Uterus (tissue), 2 donors: ENCODE results near the gene AHNAK.

ENCODE experiments used
- POLR2A ChIP-seq, 2 donors: fragments of 450-650 bp; IDR thresholded peaks; one replicate each; pipeline ENCODE4 v1.6.1; 2016; ENCODE audit warnings: antibody characterized with exemption in 2 of 2, mild to moderate bottlenecking in 1 of 2, moderate library complexity in 1 of 2
- TF ChIP-seq, protein P1 (sequence below), 4 experiments: fragments of 200-600 bp in 2 of 4; fragments of 450-650 bp in 2 of 4; sonication (generic) in 2 of 4; IDR thresholded peaks; one replicate each; pipeline ENCODE4 v1.5.1; 2016 to 2019; ENCODE audit warnings: antibody characterized with exemption in 4 of 4, mild to moderate bottlenecking in 2 of 4, moderate library complexity in 1 of 4

DNA sequence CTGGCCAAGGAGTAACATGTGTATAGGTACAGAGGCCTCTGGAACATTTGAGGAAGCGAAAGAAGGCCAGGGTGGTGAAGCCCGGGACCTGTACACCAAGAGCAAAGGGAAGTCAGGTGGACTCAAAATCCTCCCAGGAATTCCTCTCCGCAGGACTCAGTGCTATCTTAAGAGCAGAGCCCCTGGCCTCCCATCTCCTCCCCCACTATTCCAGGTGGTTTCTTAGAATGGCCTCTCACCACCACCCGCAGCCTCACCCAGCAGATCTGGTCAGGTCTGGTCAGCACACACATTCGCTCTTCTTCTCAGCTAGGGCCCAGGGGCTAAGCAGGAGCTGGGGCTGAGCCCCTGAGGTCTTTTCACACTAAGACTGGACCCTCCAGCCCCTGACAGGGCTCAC lies 68.7 kb downstream of the AHNAK start:
- TF ChIP-seq, protein P1, sequence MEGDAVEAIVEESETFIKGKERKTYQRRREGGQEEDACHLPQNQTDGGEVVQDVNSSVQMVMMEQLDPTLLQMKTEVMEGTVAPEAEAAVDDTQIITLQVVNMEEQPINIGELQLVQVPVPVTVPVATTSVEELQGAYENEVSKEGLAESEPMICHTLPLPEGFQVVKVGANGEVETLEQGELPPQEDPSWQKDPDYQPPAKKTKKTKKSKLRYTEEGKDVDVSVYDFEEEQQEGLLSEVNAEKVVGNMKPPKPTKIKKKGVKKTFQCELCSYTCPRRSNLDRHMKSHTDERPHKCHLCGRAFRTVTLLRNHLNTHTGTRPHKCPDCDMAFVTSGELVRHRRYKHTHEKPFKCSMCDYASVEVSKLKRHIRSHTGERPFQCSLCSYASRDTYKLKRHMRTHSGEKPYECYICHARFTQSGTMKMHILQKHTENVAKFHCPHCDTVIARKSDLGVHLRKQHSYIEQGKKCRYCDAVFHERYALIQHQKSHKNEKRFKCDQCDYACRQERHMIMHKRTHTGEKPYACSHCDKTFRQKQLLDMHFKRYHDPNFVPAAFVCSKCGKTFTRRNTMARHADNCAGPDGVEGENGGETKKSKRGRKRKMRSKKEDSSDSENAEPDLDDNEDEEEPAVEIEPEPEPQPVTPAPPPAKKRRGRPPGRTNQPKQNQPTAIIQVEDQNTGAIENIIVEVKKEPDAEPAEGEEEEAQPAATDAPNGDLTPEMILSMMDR (IDR thresholded peaks at IDR 0.05), result no peak
- no peak for TF ChIP-seq POLR2A (IDR thresholded peaks at IDR 0.05)
